NOMO-1 treated with DMSO at 0.1 percent for 48 hours (cell line): ENCODE results near the gene FAM237B.
"Not testable (repeated sequence)": the region's sequence is repeated elsewhere in the genome, so short reads cannot be mapped to it uniquely, and the experiment has no call there.

ENCODE experiments used
- DNase-seq: peaks from one replicate; lab custom pipeline; 2025; ENCODE audit not compliant: unreplicated experiment; lab: John Stamatoyannopoulos, UW

Gene FAM237B

GRCh38 chr7:90320801-90321494, at the start of gene FAM237B:
Gene FAM237B (minus strand): TSS chr7:90321304. CDS start chr7:90319748, 1,556 bp downstream.
- no peak for DNase-seq

DNA sequence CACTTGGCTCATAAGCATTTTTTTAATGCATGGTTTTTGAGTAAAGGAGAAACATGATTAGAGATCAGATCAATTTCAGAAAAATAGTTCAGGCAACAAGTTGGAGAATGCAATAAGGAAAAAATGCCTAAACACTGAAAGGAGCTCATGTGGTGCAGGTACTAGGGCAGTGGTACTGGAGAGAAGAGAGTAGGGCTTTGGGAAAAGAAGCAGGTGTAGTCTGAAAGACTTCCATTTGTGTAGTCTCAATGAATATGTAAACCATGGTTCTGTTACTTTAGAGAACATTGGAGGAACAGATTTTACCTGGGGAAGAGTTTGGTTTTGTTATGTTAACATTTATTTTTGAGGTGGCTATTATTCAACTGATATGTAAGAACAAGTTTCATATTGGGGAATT, 30.9 kb upstream of the FAM237B start:
- DNase-seq, result no peak

- not testable (repeated sequence) for DNase-seq
These were observed 28.9 kb upstream of the FAM237B start for GRCh38 chr7:90350032-90350431.

DNA sequence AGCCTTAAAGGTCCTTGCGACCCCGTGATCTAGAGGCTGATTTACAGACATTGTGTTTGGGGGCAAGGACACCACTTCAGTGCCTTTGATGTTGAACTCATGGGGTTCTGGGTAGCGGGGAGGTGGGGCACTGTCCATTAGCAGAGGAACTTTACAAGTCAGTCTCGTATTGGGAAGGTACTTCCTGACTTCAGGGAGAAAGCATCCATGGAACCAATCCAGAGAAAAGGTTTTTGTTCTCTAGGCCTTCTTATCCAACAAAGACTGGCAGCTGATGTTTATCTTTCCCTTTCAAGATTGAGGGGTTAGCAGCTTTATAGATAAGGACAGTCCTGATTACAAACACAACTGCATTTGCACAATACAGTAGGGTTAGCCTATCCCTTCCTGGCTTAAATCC, 28.2 kb upstream of the FAM237B start:
- DNase-seq, result no peak

GRCh38 chr7:90347759-90348158, 26.7 kb upstream of the FAM237B start:
- DNase-seq, result peak; percentile 90

GRCh38 chr7:90346336-90347125, 25.4 kb upstream of the FAM237B start, which contains the start of gene GTPBP10:
Gene GTPBP10 (plus strand): TSS chr7:90346716. CDS start chr7:90346742, 26 bp downstream.
- peak; percentile 100 for DNase-seq

DNA sequence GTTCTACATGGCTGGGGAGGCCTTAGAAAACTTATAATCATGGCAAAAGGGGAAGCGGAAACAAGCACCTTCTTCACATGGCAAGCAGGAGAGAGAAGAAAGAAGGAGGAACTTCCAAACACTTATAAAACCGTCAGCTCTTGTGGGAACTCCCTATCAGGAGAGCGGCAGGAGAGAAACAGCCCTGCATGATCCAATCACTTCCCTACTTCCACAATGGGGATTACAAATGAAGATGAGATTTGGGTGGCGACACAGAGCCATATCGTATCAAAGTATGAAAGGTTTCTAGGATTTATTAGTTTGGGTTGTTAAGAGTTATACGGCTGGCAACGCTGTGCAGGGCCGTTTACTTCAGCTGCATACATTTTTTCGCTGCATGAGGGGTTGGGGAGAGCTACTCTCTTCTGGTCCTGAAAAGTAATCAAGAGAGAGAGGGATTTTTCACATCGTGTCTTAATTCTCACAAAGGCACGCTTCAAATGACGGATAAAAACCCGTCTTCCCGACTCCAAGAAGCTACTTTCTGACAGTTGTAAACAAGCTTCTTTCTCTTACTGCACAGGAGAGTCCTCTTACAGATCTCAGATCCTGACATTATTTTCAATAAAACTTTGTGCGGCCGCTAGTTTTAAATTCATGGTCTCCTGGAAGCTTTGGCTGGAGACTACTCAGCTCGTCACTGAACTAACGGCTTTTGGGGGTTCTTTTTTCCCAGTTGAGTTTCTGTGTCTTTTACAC, 24.7 kb upstream of the FAM237B start:
- peak; percentile 67 for DNase-seq

GRCh38 chr7:90345016-90345415, 23.9 kb upstream of the FAM237B start:
- no peak for DNase-seq

GRCh38 chr7:90337106-90337505, 16.0 kb upstream of the FAM237B start:
- no peak for DNase-seq

- not testable (repeated sequence) for DNase-seq
These were observed 13.8 kb upstream of the FAM237B start for GRCh38 chr7:90334926-90335325.

- DNase-seq, result no peak
These were observed 13.2 kb upstream of the FAM237B start for GRCh38 chr7:90334193-90334843.

GRCh38 chr7:90326500-90326899, 5.4 kb upstream of the FAM237B start:
- no peak for DNase-seq

DNA sequence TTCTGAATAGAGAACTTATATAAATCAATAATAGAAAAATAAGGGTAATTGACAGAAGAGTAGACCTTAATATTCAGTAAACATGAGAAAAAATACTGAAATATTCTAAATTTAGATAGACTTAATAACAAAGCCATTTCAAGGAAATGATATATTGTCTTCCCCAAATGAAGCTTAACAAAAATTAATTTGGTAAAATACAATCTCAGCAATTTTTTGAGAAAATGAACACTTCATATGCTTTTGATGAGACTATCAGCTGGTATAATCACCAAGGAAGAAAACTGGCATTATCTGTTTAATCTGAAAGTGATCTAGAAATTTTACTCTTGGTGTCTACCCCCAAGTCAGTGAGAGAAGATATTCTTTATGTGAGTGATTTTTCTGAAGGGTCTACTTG, 1.7 kb upstream of the FAM237B start:
- no peak for DNase-seq

DNA sequence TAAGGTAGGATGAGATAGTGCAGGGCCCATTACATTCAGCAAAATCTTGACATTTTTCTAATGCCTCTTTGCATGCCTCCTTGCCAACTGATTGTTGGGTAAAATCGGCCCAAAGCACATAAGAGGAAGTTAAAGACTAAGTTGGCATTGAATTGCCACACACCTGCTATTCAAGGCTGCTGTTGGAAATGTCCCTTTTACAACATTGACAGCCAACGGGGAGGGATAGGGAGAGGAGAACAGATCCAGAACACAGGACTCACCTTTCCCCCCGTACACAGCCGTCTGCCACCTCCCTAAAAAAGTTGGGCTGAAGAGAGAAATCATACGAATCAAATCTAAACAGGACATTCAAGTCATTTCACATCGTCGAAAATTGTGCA, 695 bp downstream of the FAM237B start:
- DNase-seq, result peak; percentile 45

- DNase-seq, result no peak
These were observed 1.1 kb downstream of the FAM237B start for GRCh38 chr7:90320014-90320413.

GRCh38 chr7:90313907-90314306, 7.2 kb downstream of the FAM237B start:
- no peak for DNase-seq

DNA sequence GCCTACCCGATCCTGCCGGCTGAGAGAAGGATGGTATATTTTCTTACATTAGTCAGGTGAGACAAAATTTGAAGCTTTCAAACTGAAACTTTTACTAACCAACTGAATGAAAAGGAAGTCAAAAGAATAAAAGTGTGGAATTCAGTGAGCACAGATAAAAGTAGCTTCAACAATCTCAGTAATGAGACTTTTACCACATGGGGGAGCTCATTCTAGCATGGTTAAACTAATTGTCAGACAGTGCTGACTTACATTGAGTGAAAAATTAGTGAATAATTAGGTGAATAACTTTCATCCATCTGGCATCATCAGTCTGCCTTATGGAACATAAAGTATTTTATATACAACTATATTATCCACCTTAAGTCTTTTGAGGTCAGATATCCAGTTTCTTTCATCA, 8.4 kb downstream of the FAM237B start:
- DNase-seq, result peak; percentile 27

DNA sequence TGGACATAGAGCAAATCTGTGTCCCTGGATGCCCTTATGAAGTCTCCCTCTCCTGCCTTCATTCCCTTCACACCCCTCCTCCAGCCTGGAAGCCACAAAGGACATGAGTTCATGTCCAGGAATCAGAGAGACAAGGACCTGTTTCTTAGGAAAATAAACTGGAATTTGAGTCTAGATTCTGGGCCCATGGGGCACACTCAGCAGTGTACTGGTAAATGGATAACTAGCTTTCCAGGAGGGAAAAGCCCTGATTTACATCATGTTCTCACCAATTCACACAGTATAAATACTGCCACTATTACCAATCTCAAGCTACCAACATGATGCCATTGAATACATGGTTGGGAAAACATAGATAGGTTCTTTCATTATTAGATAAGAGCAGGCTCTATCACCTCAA, 9.9 kb downstream of the FAM237B start:
- DNase-seq, result no peak

GRCh38 chr7:90309872-90310271, 11.2 kb downstream of the FAM237B start:
- no peak for DNase-seq

DNA sequence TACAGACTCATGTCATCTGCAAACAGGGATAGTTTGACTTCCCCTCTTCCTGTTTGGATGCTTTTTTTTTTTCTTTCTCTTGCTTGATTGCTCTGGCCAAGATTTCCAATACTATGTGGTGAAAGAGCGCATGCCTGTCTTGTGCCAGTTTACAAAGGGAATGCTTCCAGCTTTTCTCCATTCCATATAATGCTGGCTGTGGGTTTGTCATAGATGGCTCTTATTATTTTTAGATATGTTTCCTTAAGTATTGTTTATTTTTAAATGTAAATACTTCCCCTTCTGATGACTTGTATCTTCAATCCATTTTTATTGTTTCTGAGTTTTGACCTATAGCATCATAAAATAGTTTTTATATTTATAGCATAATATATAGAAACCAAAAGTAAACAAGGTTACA, 17.9 kb downstream of the FAM237B start:
- no peak for DNase-seq
